GM21786 (cell line): ENCODE data around the gene APOL3.
"Not testable (repeated sequence)": the region's sequence is repeated elsewhere in the genome, so short reads cannot be mapped to it uniquely, and the experiment has no call there.

ENCODE experiments used
- ATAC-seq: cut with Tn5 transposase; IDR thresholded peaks from one replicate; pipeline ENCODE4 v1.9.1; 2021; ENCODE audit not compliant: unreplicated experiment

Gene APOL3

DNA sequence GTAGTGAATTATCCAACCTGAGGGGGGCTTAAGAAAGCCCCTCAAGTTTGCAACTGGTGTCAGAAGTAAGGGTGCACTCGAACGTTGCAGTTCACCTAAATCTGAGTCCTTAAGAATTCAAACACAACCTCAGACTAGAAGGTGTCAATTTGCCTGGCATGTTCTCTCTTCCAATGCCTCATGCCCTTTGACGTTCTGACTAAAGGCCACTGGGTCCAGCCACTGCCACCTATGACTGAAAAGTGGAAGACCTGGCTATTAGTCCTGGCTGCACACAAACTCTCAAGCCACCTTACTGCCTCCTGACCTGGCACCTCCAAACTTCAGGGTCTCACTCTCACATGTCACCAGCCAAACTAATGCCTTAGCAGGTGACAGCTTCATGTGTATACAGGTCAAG is 33.0 kb upstream of the APOL3 start:
- ATAC-seq, result no peak

DNA sequence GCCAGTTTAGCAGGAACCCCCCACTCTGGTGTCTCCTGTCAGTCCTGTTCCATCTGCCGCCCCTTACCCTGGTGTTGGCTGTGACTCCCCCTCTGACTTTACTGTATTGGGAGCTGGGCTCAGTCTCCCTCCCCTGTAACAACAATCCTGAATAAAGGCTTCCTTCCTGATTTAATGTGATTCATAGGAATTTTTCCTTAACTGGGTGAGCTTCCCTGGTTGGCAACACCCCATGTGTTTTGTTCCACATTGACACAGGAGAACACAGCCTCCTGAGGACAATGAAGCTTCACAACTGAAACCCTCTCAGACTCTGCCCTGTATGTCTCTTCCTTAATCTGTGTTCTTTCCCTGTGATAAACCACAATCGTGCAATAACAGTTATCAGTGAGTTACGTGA is 32.6 kb upstream of the APOL3 start:
- no peak for ATAC-seq

DNA sequence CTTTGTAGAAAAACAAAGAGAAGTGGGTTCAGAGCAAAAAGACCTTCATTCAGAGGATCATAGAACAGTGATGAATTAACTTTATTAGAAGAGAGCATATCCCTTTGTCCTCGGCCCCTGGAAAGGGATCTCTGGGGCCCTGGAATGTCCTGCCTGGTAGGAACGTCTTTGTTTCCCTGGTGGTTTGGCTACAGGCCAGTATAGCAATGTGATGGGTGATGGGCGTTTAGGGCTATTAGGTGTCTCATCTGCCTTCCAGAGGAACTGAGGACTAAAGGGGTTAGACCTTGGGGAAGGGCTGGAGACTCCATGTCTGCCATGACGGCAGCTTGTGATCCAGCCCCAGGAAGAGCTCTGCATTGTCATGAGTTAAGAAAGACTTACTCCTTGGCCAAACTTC is 32.0 kb upstream of the APOL3 start:
- ATAC-seq, result no peak

DNA sequence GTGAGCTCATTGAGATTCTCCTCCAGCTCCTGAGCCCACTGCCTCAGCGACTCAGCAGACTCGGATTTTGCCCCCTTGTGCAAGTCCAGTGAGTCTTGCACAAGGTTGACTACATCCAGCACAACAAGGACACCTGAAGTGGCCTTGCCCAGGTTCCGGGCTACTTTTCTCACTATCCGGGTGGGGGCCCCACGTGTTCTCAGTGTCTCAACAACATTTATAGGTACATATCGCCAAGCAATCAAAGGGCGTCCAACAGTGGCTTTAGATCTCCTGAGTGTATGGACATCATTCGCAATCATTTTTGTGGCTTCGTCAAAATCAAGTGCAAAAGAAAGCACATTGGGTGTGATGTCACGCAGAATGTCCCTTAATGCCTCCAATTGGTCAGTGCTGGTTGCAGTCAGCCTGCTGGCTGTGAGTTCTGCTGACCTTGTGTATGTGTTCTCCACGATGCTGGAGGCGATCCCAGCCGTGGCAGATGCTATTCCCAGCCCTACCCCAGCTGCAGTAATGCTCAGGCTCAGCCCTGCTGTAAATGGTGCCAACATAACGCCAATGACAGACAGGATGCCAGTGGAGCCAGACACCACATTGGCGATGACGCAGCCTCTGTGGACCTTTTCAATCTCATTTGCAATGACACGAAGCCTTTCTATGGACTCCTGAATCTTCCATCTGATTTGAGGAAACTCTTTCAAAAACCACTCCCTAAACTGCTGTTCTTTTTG is 30.7 kb upstream of the APOL3 start:
- no peak for ATAC-seq

DNA sequence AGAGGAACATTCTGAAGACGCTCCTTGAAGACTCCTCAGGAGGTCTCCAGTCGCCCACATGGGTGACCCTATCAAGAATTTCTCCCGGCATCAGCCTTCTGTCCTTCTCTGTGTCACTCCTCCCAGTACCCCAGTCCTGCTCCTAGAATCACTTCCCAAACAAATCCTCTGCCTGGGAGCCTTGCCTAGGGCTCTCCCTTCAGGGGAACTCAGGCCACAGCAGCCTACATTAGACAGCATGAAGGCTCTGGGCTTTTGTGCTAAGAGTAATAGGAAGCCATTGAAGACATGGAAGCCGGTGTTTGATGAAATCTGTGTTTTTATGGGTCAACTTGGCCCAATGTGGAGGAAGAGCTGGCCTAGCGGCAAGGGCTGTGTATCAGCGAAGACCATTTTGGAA is 27.3 kb upstream of the APOL3 start:
- not testable (repeated sequence) for ATAC-seq

DNA sequence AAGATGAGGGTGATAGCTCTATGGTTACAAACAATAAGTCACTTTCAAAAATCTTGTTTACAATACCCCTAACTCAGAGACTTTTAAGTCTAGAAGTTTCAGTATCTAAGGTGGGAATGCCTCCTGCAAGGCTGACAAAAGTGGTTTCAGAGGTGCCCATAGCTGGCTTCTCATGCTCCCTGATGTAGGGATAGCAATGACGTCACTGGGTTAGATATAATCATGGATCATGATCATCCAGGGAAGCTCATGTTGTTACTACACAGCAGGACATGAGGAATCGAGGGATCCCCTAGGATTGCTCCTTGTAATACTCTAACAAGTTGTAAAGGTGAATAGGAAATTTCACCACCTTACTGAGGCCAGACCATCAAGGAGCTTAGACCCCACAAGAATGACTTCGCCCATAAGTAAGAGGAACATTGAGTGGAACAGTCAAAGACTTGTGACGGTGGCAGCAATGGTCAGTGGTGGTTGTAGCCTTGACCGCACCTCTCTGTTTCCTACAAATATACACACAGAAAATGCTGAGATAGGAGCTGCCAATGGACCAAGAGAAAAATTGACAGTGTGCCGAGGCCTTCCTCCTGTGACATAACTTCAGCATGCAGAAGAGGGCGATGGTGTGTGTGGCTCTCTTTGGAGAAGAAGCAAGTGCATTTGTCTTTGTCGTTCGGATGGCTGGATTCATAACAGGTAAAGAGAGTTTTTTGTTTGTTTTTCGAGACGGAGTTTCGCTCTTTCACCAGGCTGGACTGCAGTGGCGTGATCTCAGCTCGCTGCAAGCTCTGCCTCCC is 25.5 kb upstream of the APOL3 start:
- no peak for ATAC-seq

DNA sequence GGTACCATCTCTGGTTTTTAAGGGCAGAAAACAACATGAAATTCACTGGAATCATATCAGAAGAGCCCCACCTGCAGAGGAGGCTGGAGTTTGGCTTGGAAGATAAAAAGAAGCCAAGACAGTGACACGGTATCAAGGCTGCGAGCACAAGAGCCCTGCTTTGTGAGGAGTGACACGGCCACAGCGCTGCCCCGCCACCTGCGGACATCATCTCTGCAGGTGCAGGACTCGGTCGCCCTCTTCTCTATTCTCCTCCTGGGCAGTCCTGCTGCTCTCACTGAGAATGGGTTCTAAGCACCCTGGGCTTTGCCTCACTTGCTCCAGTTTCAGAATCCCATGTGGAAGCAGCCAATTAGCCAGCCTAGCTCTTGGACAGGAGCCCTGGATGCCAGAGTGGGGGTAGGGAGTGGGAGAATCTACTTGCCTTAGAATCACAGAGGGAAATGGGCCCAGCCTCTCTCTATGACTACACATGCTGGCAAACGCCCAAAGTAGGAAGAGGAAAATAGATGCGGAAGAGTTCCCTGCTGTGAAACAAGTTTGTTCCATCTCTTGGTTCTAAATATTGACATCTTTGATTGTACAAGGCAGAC is 24.0 kb upstream of the APOL3 start:
- no peak for ATAC-seq

DNA sequence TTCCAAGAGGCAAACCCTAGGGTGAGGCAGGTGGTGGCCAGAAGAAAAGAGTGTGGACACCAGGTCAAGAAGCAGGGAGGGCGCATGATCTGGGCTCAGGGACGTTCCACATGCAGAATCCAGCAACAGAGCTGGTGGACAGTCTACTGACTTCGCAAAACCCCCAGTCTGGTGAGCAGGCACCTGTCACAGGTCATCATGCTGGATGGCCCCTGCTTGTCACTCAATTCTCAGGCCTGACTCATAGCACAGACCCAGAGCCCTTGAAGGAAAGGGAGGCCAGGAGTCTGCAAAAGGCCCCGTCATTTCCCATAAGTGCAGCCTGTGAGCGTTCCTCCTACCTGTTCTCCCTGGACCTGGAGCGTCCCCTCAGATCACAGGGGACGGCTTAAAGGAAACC is 22.9 kb upstream of the APOL3 start:
- ATAC-seq, result no peak

DNA sequence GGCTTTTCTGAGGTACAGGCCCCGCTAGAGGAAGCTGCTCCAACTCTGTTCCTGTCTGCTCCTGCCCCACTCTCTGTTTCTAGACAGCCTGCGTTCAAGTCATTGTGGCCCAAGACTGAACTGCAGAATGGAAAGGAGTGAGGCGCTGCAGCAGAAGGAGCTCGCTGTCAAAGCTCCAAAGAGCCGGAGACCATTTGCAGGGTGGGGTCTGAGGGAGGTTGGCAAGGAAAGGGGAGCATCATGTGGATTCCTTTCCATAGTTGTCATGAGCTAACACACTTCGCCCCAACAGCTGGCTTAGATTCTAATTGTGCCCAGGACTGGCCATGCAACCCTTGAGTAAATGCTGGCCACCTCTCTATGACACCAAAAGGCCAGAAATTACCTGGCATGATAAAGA is 22.3 kb upstream of the APOL3 start:
- no peak for ATAC-seq

DNA sequence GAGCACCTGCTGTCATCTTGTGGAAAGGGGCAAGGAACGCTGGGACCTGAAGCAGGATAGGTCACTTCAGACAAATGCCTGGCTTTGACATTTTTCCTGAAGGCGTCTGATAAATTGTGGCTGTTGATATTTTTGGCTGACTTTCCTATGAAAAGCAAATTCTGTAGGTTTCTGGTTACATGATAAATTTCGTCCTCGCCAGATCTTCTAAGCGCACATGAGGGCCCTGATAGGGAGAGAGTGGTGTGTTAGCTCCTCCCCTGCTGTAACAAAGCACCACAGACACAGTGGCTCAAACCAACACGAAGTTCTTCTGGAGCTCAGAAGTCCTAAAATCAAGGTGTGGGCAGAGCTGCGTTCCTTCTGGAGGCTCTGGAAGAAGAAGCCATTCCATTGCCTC is 21.5 kb upstream of the APOL3 start:
- ATAC-seq, result no peak

DNA sequence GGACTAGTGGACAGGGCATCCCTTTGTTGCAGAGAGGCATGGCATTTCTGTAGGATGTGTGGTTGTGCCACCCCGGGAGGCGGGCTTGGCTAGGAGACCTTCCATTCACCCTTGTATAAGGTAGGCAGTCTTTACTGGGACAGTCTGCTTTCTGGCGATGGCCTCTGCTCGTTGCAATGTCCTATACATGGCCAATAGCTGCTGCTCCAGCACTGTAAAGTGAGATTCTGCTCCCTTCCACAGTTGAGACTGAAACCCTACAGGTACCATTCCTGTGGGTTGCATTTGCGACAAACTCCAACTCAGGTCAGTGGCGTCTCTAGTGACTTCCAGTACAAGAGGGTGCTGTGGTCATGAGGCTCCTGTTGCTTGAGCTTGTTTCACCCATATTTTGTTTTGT is 20.4 kb upstream of the APOL3 start:
- no peak for ATAC-seq

DNA sequence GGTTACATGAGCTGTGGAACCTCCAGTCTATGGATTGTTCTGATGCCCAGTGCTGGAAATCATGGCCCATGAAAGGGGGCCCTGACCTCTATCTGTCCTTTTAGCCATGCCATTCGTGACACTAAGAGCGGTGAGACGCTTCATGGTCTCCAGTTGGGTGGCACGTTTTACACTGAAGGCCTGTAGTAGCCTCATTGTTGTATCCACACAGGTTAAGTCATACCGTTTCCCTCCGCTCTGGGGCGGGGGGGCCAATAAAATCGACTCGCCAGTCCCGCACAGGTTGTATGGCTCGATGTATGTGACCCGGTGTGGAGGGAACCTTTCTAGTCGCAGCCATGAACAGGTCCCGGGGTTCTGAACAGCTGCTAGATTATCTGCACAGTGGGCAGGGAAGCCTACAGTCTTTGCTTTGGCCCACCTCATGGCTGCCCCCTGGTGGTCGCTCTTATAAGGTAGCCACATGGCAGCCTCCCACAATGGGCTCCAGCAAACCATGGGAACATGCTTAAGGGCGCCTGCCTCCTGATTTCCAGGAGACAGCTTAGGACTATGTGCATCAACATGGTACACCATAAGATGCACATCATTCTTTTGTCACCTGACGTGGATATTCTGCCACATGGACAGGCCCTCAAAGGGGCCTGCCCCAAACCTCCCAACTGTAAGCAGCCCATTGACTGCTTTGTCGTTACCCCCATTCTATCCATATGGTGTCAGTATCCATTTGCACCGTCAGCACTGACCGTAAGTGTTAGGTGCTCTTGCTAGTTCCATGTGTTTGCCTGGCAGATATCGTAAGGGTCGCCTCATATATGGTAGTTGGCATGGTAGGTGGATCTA is 19.7 kb upstream of the APOL3 start:
- ATAC-seq, result no peak

DNA sequence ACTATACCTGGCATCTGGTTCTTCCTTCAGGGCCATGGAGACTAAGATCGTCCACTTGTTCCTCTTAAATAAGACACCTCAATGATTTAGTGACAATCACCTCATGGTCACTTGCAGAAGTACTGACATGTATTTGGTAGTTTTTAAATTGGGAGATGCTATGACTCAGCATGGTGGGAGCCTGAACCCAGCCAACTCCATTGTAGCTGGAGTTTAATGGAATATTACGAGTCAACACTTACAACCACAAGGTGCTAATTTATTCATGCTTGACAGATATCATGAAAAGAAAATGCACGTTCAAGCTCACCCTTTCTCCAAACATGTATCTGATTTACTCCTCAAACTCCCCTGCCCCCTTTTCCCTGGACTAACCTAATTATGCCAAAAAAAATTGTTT is 16.6 kb upstream of the APOL3 start:
- ATAC-seq, result no peak

DNA sequence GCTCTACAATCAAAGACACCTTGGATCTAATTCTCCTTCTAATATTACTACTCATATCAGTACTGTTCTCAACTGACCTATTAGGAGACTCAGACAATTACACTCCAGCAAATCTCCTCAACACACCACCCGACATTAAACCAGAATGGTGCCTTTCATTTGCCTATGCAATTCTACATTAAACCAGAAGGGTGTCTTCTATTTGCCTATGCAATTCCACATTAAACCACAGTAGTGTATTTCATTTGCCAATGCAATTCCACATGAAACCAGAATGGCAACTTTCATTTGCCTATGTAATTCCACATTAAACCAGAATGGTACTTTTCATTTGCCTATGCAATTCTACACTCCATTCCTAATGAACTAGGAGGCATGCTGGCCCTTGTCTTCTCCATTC is 15.3 kb upstream of the APOL3 start:
- ATAC-seq, result no peak

DNA sequence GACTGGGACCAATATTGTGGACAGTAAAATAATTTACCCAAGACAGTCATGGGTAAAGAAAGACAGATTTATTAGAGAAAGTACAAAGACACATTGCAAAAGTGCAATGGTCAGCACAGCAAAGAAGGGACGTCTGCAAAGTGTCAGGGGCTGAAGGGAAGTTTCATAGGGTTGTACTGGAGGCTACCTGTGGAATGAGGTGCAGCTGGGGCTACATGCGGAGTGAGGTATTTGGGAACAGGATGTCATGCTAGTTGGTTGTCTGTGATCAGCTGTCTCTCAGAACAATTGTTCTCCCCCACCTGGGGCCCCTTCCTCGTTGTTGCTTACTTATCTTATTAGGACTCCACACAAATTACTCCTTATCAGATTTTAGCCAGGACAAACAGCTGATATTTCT is 11.4 kb upstream of the APOL3 start:
- no peak for ATAC-seq

DNA sequence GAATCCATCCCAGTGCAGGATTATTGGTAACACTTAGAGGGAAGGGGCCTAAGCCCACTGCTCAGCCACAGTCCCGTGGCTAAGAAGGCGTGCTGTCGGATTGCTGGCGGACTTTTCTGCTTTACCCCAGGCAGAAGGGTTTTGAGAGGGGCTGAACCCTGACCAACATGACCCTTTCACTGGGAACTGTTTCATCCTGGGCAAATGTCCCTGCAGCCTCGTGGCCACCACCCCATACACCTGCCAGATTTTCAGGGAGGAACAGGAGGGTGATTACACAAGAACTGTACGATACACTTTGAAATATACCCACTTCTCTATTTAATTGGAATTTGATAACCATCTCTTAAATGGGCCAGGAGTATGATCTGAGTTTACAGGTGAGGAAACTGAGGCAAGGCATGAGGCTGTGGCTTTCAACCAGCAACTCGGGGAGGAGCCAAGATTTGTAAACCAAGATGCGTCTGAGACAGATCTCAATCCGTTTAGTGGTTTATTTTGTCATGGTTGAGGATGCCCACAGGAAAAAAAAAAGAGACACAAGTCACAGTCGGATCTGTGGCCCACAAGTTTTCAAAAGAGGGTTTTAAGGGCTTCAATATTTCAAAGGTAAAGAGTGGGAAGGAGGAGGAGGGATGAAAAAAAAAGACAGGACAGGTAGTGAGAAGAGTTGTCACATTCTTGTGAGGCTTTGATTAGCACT is 6.1 kb upstream of the APOL3 start:
- ATAC-seq, result no peak

DNA sequence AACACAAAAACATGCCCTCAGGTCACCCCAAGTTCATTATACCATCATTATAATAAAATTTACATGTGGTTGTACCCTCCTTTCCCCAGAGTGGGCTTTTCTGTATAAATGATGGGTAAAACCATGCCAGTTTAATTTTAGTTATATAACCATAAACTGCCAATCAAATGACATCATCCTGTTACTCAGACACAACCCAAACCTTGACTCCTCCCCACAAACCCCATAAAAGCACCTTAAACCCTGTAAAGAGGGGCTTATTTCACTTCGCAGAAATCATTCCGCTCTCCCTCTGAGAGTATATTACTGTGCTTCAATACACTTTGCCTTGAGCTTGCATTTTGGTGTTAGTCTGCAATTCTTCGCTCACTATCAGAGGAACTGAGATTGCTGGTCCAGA is 5.5 kb upstream of the APOL3 start:
- no peak for ATAC-seq

DNA sequence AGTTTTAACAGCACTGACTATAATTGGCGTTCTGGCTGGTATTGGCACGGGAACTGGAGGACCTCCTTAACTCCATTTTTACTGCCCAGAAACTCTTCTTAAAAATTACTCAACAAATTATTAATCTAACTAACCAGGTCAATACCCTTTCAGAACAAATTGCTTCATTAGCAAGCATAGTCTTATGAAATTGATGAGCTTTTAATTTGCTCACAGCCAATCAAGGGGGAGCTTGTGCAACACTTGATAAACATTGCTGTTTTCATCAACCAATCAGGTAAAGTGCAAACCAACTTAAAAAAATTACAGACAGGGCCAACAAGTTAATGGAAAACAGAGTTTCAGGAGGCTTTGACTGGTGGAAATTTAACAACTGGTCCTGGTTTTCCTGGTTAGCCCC is 4.6 kb upstream of the APOL3 start:
- ATAC-seq, result no peak

DNA sequence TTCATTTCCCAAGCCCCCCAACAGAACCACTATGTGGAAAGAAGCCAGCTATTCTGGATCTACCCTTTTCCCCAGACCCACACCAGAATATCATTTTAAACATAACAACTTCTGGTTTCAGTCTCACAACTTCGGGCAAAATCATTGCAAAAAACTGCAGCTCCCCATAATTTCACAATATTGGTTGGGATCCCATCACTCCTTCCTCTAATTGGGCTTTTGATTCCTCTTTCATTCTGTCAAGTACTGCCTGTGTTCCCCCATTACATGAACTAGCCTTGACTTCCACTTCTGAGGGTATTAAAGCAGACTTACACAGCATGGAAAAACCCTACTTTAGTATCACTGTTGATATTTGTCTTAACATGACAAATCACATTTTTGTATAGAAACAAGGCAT is 4.1 kb upstream of the APOL3 start:
- no peak for ATAC-seq

DNA sequence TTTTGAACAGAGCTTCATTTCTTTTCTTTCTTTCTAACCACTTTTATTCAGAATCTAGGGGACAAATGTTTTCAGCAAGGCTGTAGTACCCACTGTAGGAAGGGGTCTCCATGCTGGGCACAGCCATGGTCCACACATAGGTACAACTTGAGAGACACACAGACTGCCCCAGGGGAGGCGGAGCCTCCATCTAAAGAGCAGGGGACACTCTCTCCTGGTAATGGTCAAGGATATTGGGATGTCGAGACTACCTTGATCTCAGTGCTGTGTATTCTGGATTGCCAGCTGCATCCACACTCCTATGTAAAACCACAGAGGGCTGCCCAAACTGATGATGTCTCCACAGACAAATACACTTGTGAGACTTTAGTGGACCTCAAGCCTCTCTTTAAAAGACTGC is 2.9 kb upstream of the APOL3 start:
- ATAC-seq, result no peak
